Pons (tissue), 1 donor: ENCODE data around the gene CEACAM1.
"Not testable (repeated sequence)": the region's sequence is repeated elsewhere in the genome, so short reads cannot be mapped to it uniquely, and the experiment has no call there.

Experiments
- DNase-seq: peaks from one replicate; pipeline ENCODE4 v3.0.0-alpha.2; 2016; ENCODE audit warnings: low spot score

Gene CEACAM1

GRCh38 chr19:42512130-42512636 lies 16.1 kb downstream of the CEACAM1 start:
- no peak for DNase-seq

GRCh38 chr19:42511340-42511739 lies 16.9 kb downstream of the CEACAM1 start:
- DNase-seq, result no peak

GRCh38 chr19:42508892-42509444 lies 19.3 kb downstream of the CEACAM1 start:
- DNase-seq, result no peak

GRCh38 chr19:42505066-42505465 lies 23.2 kb downstream of the CEACAM1 start:
- no peak for DNase-seq

- DNase-seq, result no peak
Observed at GRCh38 chr19:42501733-42502132, 26.5 kb downstream of the CEACAM1 start.

GRCh38 chr19:42501243-42501642 lies 27.0 kb downstream of the CEACAM1 start:
- not testable (repeated sequence) for DNase-seq

- no peak for DNase-seq
Observed at GRCh38 chr19:42498169-42498757, 30.0 kb downstream of the CEACAM1 start.

- peak; percentile 39 for DNase-seq
Observed at GRCh38 chr19:42497492-42498168, 30.7 kb downstream of the CEACAM1 start.

GRCh38 chr19:42496460-42497133 lies 31.7 kb downstream of the CEACAM1 start:
- no peak for DNase-seq

GRCh38 chr19:42495663-42496062 lies 32.6 kb downstream of the CEACAM1 start:
- DNase-seq, result no peak

- DNase-seq, result no peak
Observed at GRCh38 chr19:42494321-42494720, 34.0 kb downstream of the CEACAM1 start.

GRCh38 chr19:42488783-42489521 lies 39.3 kb downstream of the CEACAM1 start:
- no peak for DNase-seq

- no peak for DNase-seq
Observed at GRCh38 chr19:42487798-42488178, 40.5 kb downstream of the CEACAM1 start.

- no peak for DNase-seq
Observed at GRCh38 chr19:42487032-42487797, 41.1 kb downstream of the CEACAM1 start.

GRCh38 chr19:42485036-42485435 lies 43.2 kb downstream of the CEACAM1 start:
- not testable (repeated sequence) for DNase-seq

GRCh38 chr19:42480335-42481095 lies 47.8 kb downstream of the CEACAM1 start:
- DNase-seq, result peak; percentile 55

GRCh38 chr19:42479736-42480135 lies 48.5 kb downstream of the CEACAM1 start:
- DNase-seq, result no peak

- DNase-seq, result no peak
Observed at GRCh38 chr19:42478765-42479311, 49.4 kb downstream of the CEACAM1 start.

- DNase-seq, result no peak
Observed at GRCh38 chr19:42477933-42478332, 50.3 kb downstream of the CEACAM1 start.

- DNase-seq, result no peak
Observed at GRCh38 chr19:42477117-42477516, 51.2 kb downstream of the CEACAM1 start.
